SK-N-SH (cell line): ENCODE measurements around the gene TTC21A. TPM values are rescaled to one million over a fixed set of nuclear protein-coding genes. Genes with fewer than 3 reads are reported as not detected.
A peak's percentile ranks its signal among the peaks of the same experiment; 100 is the strongest.

ENCODE experiments used
- CTCF ChIA-PET: fragments of 300-600, 350-600 bp; formaldehyde crosslinking; extraction: SDS; loops from one replicate; lab custom pipeline; 2021; lab: Yijun Ruan, JAX
- POLR2A ChIA-PET: fragments of 350-600 bp; sonication (Branson Sonifier 250); formaldehyde crosslinking; extraction: SDS; loops from one replicate; lab custom pipeline; 2020; ENCODE audit warnings: antibody characterized with exemption, inconsistent platforms; lab: Yijun Ruan, JAX
- DNase-seq: peaks from one replicate; pipeline ENCODE4 v3.0.0; 2012
- H2AFZ ChIP-seq: fragments of 200-600 bp; sonication (generic); 2 replicates; pipeline ENCODE4 v1.8.1; 2016; ENCODE audit warnings: antibody characterized with exemption, mild to moderate bottlenecking, low read depth
- H3F3A ChIP-seq: fragments of 200-600 bp; sonication (generic); replicated peaks from 2 replicates; pipeline ENCODE3; 2016; ENCODE audit warnings: antibody characterized with exemption, mild to moderate bottlenecking; ENCODE audit not compliant: insufficient read depth
- H3K27ac ChIP-seq, 2 experiments: fragments of 200-500 bp in 1 of 2; fragments of 200-600 bp in 1 of 2; sonication (Bioruptor generic) in 1 of 2; sonication (generic), shearing (Covaris generic) in 1 of 2; 2 replicates each; pipeline versions ENCODE4 v1.5.1 to v1.6.1; 2014 to 2016; ENCODE audit warnings: low read depth in 2 of 2, inconsistent platforms in 1 of 2, low read length in 1 of 2, mild to moderate bottlenecking in 1 of 2, mixed read lengths in 1 of 2
- H3K27me3 ChIP-seq: fragments of 200-600 bp; sonication (generic), shearing (Covaris generic); 2 replicates; pipeline ENCODE4 v1.6.1; 2016; ENCODE audit warnings: mixed run types; ENCODE audit not compliant: insufficient read depth
- H3K36me3 ChIP-seq, 2 experiments: fragments of 200-500 bp in 1 of 2; fragments of 200-600 bp in 1 of 2; sonication (Bioruptor generic) in 1 of 2; sonication (generic) in 1 of 2; replicated peaks in 1 of 2; 2 replicates each; pipeline versions ENCODE3 to v1.5.1; 2014 to 2016; ENCODE audit warnings: low read length in 1 of 2, mild to moderate bottlenecking in 1 of 2; ENCODE audit not compliant: insufficient read depth in 2 of 2, control insufficient read depth in 1 of 2
- H3K4me1 ChIP-seq, 2 experiments: fragments of 200-500 bp in 1 of 2; fragments of 200-600 bp in 1 of 2; sonication (Bioruptor generic) in 1 of 2; sonication (generic), shearing (Covaris generic) in 1 of 2; 2 replicates each; pipeline versions ENCODE4 v1.5.1 to v1.6.1; 2014 to 2016; ENCODE audit warnings: low read depth in 1 of 2, low read length in 1 of 2, mixed run types in 1 of 2; ENCODE audit not compliant: insufficient read depth in 2 of 2, control insufficient read depth in 1 of 2
- H3K4me2 ChIP-seq: fragments of 200-600 bp; sonication (generic), shearing (Covaris generic); 2 replicates; pipeline ENCODE4 v1.6.1; 2017; ENCODE audit warnings: mixed run types
- H3K4me3 ChIP-seq, 2 experiments: fragments of 200-500 bp in 1 of 2; fragments of 200-600 bp in 1 of 2; sonication (Bioruptor generic) in 1 of 2; sonication (generic), shearing (Covaris generic) in 1 of 2; 2 replicates each; pipeline versions ENCODE4 v1.5.1 to v1.8.1; 2014 to 2016; ENCODE audit warnings: low read depth in 2 of 2, inconsistent platforms in 1 of 2, low read length in 1 of 2, mild to moderate bottlenecking in 1 of 2, mixed read lengths in 1 of 2, moderate library complexity in 1 of 2
- H3K79me2 ChIP-seq: fragments of 200-600 bp; sonication (generic); 2 replicates; pipeline ENCODE4 v1.8.1; 2017; ENCODE audit warnings: mild to moderate bottlenecking; ENCODE audit not compliant: insufficient read depth
- H3K9ac ChIP-seq: fragments of 200-600 bp; sonication (generic); 2 replicates; pipeline ENCODE4 v1.6.1; 2017; ENCODE audit warnings: mixed run types
- H3K9me2 ChIP-seq: fragments of 200-600 bp; sonication (generic); 2 replicates; pipeline ENCODE4 v1.6.1; 2017; ENCODE audit warnings: mixed run types
- H3K9me3 ChIP-seq: fragments of 200-600 bp; sonication (generic); 2 replicates; pipeline ENCODE4 v1.6.1; 2017; ENCODE audit warnings: mixed run types, mild to moderate bottlenecking, moderate library complexity
- H4K20me1 ChIP-seq: fragments of 200-600 bp; sonication (generic); 2 replicates; pipeline ENCODE4 v1.6.1; 2017; ENCODE audit warnings: mild to moderate bottlenecking, mixed run types; ENCODE audit not compliant: insufficient read depth
- EP300 ChIP-seq, 2 experiments: IDR thresholded peaks; 2 replicates each; pipeline versions ENCODE4 v1.4.0 to v1.6.1; 2012; ENCODE audit warnings: borderline replicate concordance in 1 of 2, low read depth in 1 of 2, low read length in 1 of 2
- EZH2phosphoT487 ChIP-seq: fragments of 200-600 bp; sonication (generic); IDR thresholded peaks from 2 replicates; pipeline ENCODE4 v1.6.1; 2017; ENCODE audit warnings: low read depth, mixed run types, mild to moderate bottlenecking, antibody characterized with exemption, moderate library complexity, borderline replicate concordance
- FOXJ3 ChIP-seq: sonication (generic); formaldehyde crosslinking; IDR thresholded peaks from 2 replicates; pipeline ENCODE4 v1.5.1; 2020; ENCODE audit warnings: mild to moderate bottlenecking, missing genetic modification reagents
- FOXM1 ChIP-seq: IDR thresholded peaks from 2 replicates; pipeline ENCODE4 v1.4.0; 2012; ENCODE audit warnings: low read depth, mild to moderate bottlenecking
- MXI1 ChIP-seq: IDR thresholded peaks from 2 replicates; pipeline ENCODE4 v1.6.1; 2012; ENCODE audit warnings: mild to moderate bottlenecking, low read depth, low read length, improper control_type of control experiment
- NRF1 ChIP-seq: IDR thresholded peaks from 2 replicates; pipeline ENCODE4 v1.6.1; 2012; ENCODE audit warnings: low read depth, mild to moderate bottlenecking, low read length
- PBX3 ChIP-seq: IDR thresholded peaks from 2 replicates; pipeline ENCODE4; 2012
- RFX5 ChIP-seq: IDR thresholded peaks from 2 replicates; pipeline ENCODE4 v1.6.1; 2012; ENCODE audit warnings: mild to moderate bottlenecking, improper control_type of control experiment, low read length
- SIN3A ChIP-seq: IDR thresholded peaks from 2 replicates; pipeline ENCODE4 v1.6.1; 2012; ENCODE audit warnings: low read depth, mild to moderate bottlenecking, low read length, moderate library complexity, borderline replicate concordance
- TAF1 ChIP-seq: IDR thresholded peaks from 2 replicates; pipeline ENCODE4 v1.6.1; 2012; ENCODE audit warnings: low read depth, mild to moderate bottlenecking, low read length, moderate library complexity, borderline replicate concordance
- USF1 ChIP-seq: IDR thresholded peaks from 2 replicates; pipeline ENCODE4 v1.4.0; 2012; ENCODE audit warnings: low read depth, borderline replicate concordance
- USF2 ChIP-seq: fragments of 150-350 bp; IDR thresholded peaks from 2 replicates; pipeline ENCODE4 v1.6.1; 2017; ENCODE audit warnings: antibody characterized with exemption, low read length, low read depth, borderline replicate concordance
- YY1 ChIP-seq: IDR thresholded peaks from 2 replicates; pipeline ENCODE4 v1.4.0; 2012; ENCODE audit warnings: low read depth, mild to moderate bottlenecking
- WGBS: methylation state at CpG from one replicate; pipeline ENCODE4 v1.1.6; 2017; ENCODE audit warnings: low lambda C conversion rate; 5-methylcytosine and 5-hydroxymethylcytosine counted together
- polyA plus RNA-seq, 3 experiments: library from polyadenylated mRNA; depleted of rRNA; stranded (reverse); fragments of >200 nt; gene quantifications; 2 replicates each; pipeline ENCODE4 v1.2.3, GENCODE V29; 2012

Gene TTC21A
- polyA plus RNA-seq, 1 of the 3 experiments (the other 2 are of a cell fraction), result 3.9 TPM

DNA sequence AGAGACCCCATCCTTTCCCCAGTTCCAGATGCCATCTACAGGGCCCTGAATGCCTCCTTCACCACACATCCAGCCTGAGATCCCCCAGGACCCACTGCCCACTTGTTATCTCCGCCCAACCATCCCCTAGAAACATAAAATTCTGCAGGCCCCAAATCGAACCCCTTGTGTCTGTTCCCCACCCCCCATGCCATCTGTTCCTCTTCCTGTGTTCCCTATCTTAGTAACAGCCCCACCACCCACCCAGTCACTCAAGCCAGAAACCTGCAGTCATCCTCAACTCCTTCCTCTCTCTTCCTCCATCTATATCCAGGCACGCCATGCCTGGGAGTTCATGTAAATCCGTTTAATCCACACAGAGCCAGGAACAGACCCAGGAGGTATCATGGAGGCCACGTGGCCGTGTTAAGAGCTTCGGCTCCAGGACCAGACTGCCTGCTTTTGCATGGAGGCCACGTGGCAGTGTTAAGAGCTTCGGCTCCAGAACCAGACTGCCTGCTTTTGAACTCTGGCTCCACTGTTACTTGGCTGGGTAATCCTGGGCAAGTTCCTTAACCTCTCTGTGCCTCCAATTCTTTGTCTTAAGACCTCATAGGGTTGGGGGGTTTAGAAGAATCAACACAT is 41.1 kb downstream of the TTC21A start (continued):
- no peak for TF ChIP-seq TAF1
- no peak for TF ChIP-seq EP300 (IDR thresholded peaks at IDR 0.05; ENCODE audit: borderline replicate concordance in 1 of 2, low read depth in 1 of 2, low read length in 1 of 2)
- no peak for TF ChIP-seq FOXM1
- TF ChIP-seq, all 33 proteins: peak for 0

- 71% methylated on average over 4 of the region's 4 CpGs for WGBS
- H3K4me3 ChIP-seq, result no peak overlapping the region
Measured at GRCh38 chr3:39149059-39149455, 41.6 kb downstream of the TTC21A start.

More at GRCh38 chr3:39149059-39149455, 41.6 kb downstream of the TTC21A start:
- peaks cover 43 to 80% of the 10 kb centered on the region in 2 experiments for H3K4me1 ChIP-seq
- H2AFZ ChIP-seq, result no peak overlapping the region
- no peaks in the 10 kb centered on the region for H3K27me3 ChIP-seq
- no peak for TF ChIP-seq USF2
- TF ChIP-seq PBX3, result no peak
- no peak for TF ChIP-seq NRF1
- no peak for TF ChIP-seq MXI1
- no peak for TF ChIP-seq EZH2phosphoT487
- no peak for TF ChIP-seq SIN3A
- TF ChIP-seq USF1, result no peak
- TF ChIP-seq TAF1, result no peak
- TF ChIP-seq RFX5, result no peak
- no peak for TF ChIP-seq FOXJ3
- TF ChIP-seq YY1, result no peak
- H3K9me3 ChIP-seq, result no peaks in the 10 kb centered on the region
- H3K27ac ChIP-seq, result peak overlapping the region; percentile 90 to 100
- H3F3A ChIP-seq, result peaks cover 54% of the 10 kb centered on the region
- CTCF ChIA-PET, result interaction anchor here (1.2 to 2.5 kb wide), 3 partner anchors 13 to 143 kb away, joined by 3 to 6 read pairs (median 4); no protein-coding TSS in a partner anchor
- DNase-seq, result no peak
- peak overlapping the region; percentile 49; the same call in 1 of the 2 replicates for H3K9ac ChIP-seq
- H4K20me1 ChIP-seq, result peaks cover 38% of the 10 kb centered on the region
- POLR2A ChIA-PET, result interaction anchor here (1.6 kb wide), 1 partner anchor 29 kb away, joined by 3 read pairs; no protein-coding TSS in a partner anchor
- peak overlapping the region; percentile 97; the same call in 1 of the 2 replicates for H3K4me2 ChIP-seq
- H3K79me2 ChIP-seq, result peaks cover 86% of the 10 kb centered on the region
- peaks cover 17 to 22% of the 10 kb centered on the region in 2 experiments for H3K36me3 ChIP-seq
- no peaks in the 10 kb centered on the region for H3K9me2 ChIP-seq
